22Rv1 (cell line): ENCODE results near the gene SPPL2A.

Source experiments
- CTCF ChIP-seq: fragments of 450-650 bp; IDR thresholded peaks from 2 replicates; pipeline ENCODE4 v1.5.1; 2017; ENCODE audit warnings: mild to moderate bottlenecking
- ZFX ChIP-seq: fragments of 450-650 bp; IDR thresholded peaks from 2 replicates; pipeline ENCODE4 v1.6.1; 2017; ENCODE audit warnings: antibody characterized with exemption, borderline replicate concordance

- TF ChIP-seq CTCF = no peak
- no peak for TF ChIP-seq ZFX
Measured at GRCh38 chr15:50808728-50809127, 43.2 kb upstream of the SPPL2A start.
